ENCODE measurements around the gene ITGB2.

ITGB2 gene

GRCh38 chr21:44920694-44921604 is at the start of gene ITGB2:
ITGB2 (minus strand) TSS chr21:44920899; CDS start chr21:44910782, 10,117 bp downstream.
- DNase-seq = no peak

GRCh38 chr21:44969931-44970755 is 49.4 kb upstream of the ITGB2 start:
- DNase-seq = no peak

- DNase-seq = no peak
Measured at GRCh38 chr21:44969066-44969670, 48.5 kb upstream of the ITGB2 start.

- no peak for DNase-seq
Measured at GRCh38 chr21:44967082-44968047, 46.7 kb upstream of the ITGB2 start.

GRCh38 chr21:44966135-44967081 is 45.7 kb upstream of the ITGB2 start:
- no peak for DNase-seq

GRCh38 chr21:44965251-44966022 is 44.7 kb upstream of the ITGB2 start:
- no peak for DNase-seq

GRCh38 chr21:44964381-44964780 is 43.7 kb upstream of the ITGB2 start:
- no peak for DNase-seq

- no peak for DNase-seq
Measured at GRCh38 chr21:44962403-44962966, 41.8 kb upstream of the ITGB2 start.

- DNase-seq = no peak
Measured at GRCh38 chr21:44960141-44961092, 39.7 kb upstream of the ITGB2 start.

GRCh38 chr21:44959376-44960091 is 38.8 kb upstream of the ITGB2 start:
- no peak for DNase-seq

GRCh38 chr21:44958471-44959191 is 37.9 kb upstream of the ITGB2 start:
- no peak for DNase-seq

GRCh38 chr21:44957901-44958451 is 37.3 kb upstream of the ITGB2 start:
- no peak for DNase-seq

- no peak for DNase-seq
Measured at GRCh38 chr21:44957047-44957831, 36.5 kb upstream of the ITGB2 start.

- no peak for DNase-seq
Measured at GRCh38 chr21:44956356-44957046, 35.8 kb upstream of the ITGB2 start.

- no peak for DNase-seq
Measured at GRCh38 chr21:44955798-44956175, 35.1 kb upstream of the ITGB2 start.
